ENCODE measurements around the gene DNAJC22. TPM values are rescaled to one million over a fixed set of nuclear protein-coding genes. Genes with fewer than 3 reads are reported as not detected.

DNAJC22 gene
- total RNA-seq, 1 experiment from 2014 or later = 27.7 TPM

DNA sequence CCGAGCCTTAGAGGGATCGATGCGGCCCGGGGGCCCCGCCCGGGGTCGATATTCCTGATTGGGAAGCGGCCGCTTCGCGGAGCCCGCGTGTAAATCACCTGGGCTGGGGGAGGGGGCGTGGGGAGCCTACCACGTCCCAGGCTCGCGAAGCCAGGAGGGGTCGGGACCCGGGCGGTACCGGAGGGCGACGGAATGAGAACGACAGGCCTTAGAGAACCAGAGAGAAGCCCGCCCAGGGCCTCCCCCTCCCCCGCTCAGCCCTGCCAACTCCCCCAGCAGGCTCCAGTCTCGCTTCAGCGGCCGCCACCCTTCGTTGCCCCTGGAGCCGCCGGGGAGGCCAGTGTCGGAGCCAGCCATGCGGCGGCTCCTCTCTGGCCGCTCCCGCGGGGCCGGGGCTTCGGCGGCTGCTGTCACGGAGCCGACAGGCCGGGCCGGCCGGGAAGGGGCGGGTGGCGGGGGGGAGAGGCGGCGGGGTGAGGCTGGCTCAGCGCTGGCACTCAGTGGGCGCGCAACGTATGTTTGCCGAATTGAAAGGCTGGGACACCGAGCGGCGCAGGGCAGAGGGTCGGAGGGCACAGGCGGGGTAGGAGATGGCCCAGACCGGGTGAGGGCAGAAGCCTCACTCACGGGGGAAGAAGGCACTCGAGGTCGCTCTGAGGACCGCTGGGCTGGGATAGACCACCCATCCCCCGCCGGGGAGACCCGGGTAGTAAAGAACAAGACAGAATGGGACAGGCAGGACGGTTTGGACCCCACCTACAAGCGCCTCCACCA, 1.4 kb upstream of the DNAJC22 start (continued):
- TF ChIP-seq, protein P1, sequence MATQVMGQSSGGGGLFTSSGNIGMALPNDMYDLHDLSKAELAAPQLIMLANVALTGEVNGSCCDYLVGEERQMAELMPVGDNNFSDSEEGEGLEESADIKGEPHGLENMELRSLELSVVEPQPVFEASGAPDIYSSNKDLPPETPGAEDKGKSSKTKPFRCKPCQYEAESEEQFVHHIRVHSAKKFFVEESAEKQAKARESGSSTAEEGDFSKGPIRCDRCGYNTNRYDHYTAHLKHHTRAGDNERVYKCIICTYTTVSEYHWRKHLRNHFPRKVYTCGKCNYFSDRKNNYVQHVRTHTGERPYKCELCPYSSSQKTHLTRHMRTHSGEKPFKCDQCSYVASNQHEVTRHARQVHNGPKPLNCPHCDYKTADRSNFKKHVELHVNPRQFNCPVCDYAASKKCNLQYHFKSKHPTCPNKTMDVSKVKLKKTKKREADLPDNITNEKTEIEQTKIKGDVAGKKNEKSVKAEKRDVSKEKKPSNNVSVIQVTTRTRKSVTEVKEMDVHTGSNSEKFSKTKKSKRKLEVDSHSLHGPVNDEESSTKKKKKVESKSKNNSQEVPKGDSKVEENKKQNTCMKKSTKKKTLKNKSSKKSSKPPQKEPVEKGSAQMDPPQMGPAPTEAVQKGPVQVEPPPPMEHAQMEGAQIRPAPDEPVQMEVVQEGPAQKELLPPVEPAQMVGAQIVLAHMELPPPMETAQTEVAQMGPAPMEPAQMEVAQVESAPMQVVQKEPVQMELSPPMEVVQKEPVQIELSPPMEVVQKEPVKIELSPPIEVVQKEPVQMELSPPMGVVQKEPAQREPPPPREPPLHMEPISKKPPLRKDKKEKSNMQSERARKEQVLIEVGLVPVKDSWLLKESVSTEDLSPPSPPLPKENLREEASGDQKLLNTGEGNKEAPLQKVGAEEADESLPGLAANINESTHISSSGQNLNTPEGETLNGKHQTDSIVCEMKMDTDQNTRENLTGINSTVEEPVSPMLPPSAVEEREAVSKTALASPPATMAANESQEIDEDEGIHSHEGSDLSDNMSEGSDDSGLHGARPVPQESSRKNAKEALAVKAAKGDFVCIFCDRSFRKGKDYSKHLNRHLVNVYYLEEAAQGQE (IDR thresholded peaks at IDR 0.05; ENCODE audit: low read depth) = no peak
- TF ChIP-seq EZH2 (IDR thresholded peaks at IDR 0.05) = no peak
- no peak for TF ChIP-seq SP1 (IDR thresholded peaks at IDR 0.05; ENCODE audit: low read depth)
- no peak for TF ChIP-seq JUND (IDR thresholded peaks at IDR 0.05)
- TF ChIP-seq ELF1 (IDR thresholded peaks at IDR 0.05; ENCODE audit: borderline replicate concordance, low read depth) = no peak

DNA sequence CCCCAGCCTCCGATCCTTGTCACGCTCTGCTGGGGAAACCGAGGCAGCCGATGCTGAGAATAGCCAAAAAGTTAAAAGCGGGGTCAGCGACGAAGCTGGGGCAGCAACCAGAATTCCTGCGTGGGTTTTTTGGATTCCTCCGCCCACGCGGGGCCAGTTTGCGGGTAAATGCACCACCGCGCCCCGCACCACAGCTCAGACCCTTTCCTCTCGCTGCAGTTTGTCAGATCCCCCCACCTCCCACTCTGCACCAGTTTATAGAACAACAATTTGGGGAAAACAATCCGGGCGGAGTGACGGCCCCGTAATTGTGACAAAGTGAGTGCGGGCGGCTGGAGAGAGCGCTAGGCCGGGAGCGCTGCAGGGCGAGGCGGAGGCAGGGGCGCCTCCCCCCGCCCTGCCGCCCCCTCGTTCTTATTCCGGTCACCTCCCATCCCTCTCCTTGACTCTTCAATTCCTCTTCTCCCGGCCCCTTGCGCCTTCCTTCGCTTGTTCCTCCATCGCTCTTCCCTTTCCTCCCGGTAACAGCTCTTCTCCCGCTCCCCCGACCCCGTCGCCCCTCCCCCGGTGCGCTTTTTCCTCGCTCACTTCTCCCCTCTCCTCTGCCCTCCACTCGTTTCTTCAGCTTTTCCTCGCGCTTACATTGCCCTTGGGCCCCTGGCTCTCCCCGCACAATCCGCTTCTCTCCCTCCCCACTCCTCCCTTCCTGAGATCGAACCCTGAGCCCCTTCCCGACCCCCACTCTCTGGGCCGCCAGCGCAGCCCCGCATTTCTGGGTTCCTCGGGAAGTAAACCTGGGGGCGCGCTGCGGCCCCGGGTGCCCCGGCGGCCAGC, 646 bp upstream of the DNAJC22 start:
- H3K27ac ChIP-seq (ENCODE audit: low read depth, low read length) = no peak overlapping the region; the same call in 1 of the 2 replicates
- POLR2A ChIA-PET = interaction anchor here (0.8 kb wide), 1 partner anchor 82 kb away, joined by 5 read pairs; no protein-coding TSS in a partner anchor
- H3K4me2 ChIP-seq (ENCODE audit: low read length) = peak overlapping the region; percentile 88
- H3K27me3 ChIP-seq (ENCODE audit: insufficient read depth, low read length) = no peaks in the 10 kb centered on the region
- peak overlapping the region; percentile 79; the same call in 1 of the 2 replicates for H3K9ac ChIP-seq (ENCODE audit: low read length)
- intact Hi-C loops (cut with micrococcal nuclease) = no loop called here
- H3K4me3 ChIP-seq (replicated peaks in 1 of 2; ENCODE audit: low read depth in 1 of 2, low read length in 2 of 2) = peak overlapping the region in 1 of 2 experiments; percentile 73; a peak in 2 of 4 replicates
- DNase-seq (ENCODE audit: low read depth, low spot score) (no peak), ATAC-seq (no peak)
- RAD21 ChIA-PET (ENCODE audit: low non-redundant PET in 1 of 2, low total read pairs in 2 of 2, uncharacterized antibody in 2 of 2, unreplicated experiment in 2 of 2) = no interaction called here
- no peaks in the 10 kb centered on the region for H4K20me1 ChIP-seq (ENCODE audit: insufficient read depth)
- peaks cover 0 to 3% of the 10 kb centered on the region in 2 experiments; a peak in 1 of 4 replicates for H3K36me3 ChIP-seq (ENCODE audit: control insufficient read depth in 1 of 2, insufficient read depth in 2 of 2, low read length in 2 of 2)
- H2AFZ ChIP-seq (ENCODE audit: low read depth, low read length, poor library complexity, severe bottlenecking) = no peak overlapping the region
- BruUV-seq (replicated peaks) = no TSS peak
- peaks cover 37 to 53% of the 10 kb centered on the region in 2 experiments for H3K4me1 ChIP-seq (ENCODE audit: control insufficient read depth in 1 of 2, insufficient read depth in 2 of 2, low read length in 2 of 2)
- H3K79me2 ChIP-seq (ENCODE audit: insufficient read depth, low read length) = peaks cover 4% of the 10 kb centered on the region; the same call in 1 of the 2 replicates
- H3K9me2 ChIP-seq (ENCODE audit: insufficient read depth) = no peaks in the 10 kb centered on the region
- TF ChIP-seq, protein P1 (IDR thresholded peaks at IDR 0.05; ENCODE audit: low read depth) = no peak
- TF ChIP-seq RAD21 (IDR thresholded peaks at IDR 0.05; ENCODE audit: low read depth) (no peak), SRF (IDR thresholded peaks at IDR 0.05; ENCODE audit: low read depth) (no peak), SP1 (IDR thresholded peaks at IDR 0.05; ENCODE audit: low read depth) (no peak)
- CTCF ChIA-PET = interaction anchor here (1.4 to 4.2 kb wide), 8 partner anchors 9 to 235 kb away, joined by 5 to 74 read pairs (median 26); partner anchors contain the start of genes C1QL4 and TROAP
- H3K9me3 ChIP-seq (ENCODE audit: control insufficient read depth in 1 of 2, insufficient read depth in 1 of 2, low read depth in 1 of 2, low read length in 2 of 2) = no peaks in the 10 kb centered on the region
